AG04450 (cell line): ENCODE data around the gene C14orf39. TPM values are rescaled to one million over a fixed set of nuclear protein-coding genes. Genes with fewer than 3 reads are reported as not detected.

ENCODE experiments used
- CTCF ChIA-PET: fragments of 300-600, 350-600 bp; formaldehyde crosslinking; extraction: SDS; loops from one replicate; lab custom pipeline; 2022; ENCODE audit warnings: antibody characterized with exemption, inconsistent platforms; lab: Charles Lee
- POLR2A ChIA-PET: fragments of 350-600 bp; formaldehyde crosslinking; extraction: SDS; loops from one replicate; lab custom pipeline; 2021; ENCODE audit warnings: antibody characterized with exemption, inconsistent platforms; lab: Yijun Ruan, JAX
- DNase-seq: peaks from one replicate; pipeline ENCODE4 v3.0.0-alpha.2; 2011; ENCODE audit warnings: low read depth, low spot score
- H3K27ac ChIP-seq: one replicate; pipeline ENCODE4 v1.5.1; 2012; ENCODE audit warnings: low read depth, low read length, control low read depth
- H3K27me3 ChIP-seq: one replicate; pipeline ENCODE4 v1.6.0; 2012; ENCODE audit warnings: low read length; ENCODE audit not compliant: control insufficient read depth, insufficient read depth
- H3K4me3 ChIP-seq: 2 replicates; pipeline ENCODE4 v1.5.1; 2011; ENCODE audit warnings: mild to moderate bottlenecking, low read depth, low read length, control low read depth
- H3K9me3 ChIP-seq: 2 replicates; pipeline ENCODE4 v1.5.1; 2012; ENCODE audit warnings: low read length; ENCODE audit not compliant: control insufficient read depth, insufficient read depth
- CTCF ChIP-seq: IDR thresholded peaks from 2 replicates; pipeline ENCODE4 v1.5.1; 2011; ENCODE audit warnings: low read depth, low read length, control low read depth, inconsistent platforms
- polyA plus RNA-seq: library from polyadenylated mRNA; depleted of rRNA; stranded (reverse); fragments of >200 nt; gene quantifications from 2 replicates; pipeline ENCODE4 v1.2.3, GENCODE V29; 2011; rRNA removed

C14orf39 gene
- polyA plus RNA-seq, 1 experiment = 0.22 TPM

GRCh38 chr14:60396718-60397343 is 89.0 kb downstream of the C14orf39 start:
- Histone ChIP-seq H3K4me3 (no peak overlapping the region), H3K27ac (no peak overlapping the region), H3K9me3 (no peaks in the 10 kb centered on the region), H3K27me3 (no peaks in the 10 kb centered on the region)
- CTCF ChIA-PET = interaction anchor here (1.9 kb wide), 1 partner anchor 47 kb away, joined by 6 read pairs; no protein-coding TSS in a partner anchor
- no peak for TF ChIP-seq CTCF
- POLR2A ChIA-PET = no interaction called here
- no peak for DNase-seq

Other genes starting within 250 kb of the C14orf39 start
- 32.8 and 44.1 TPM in 2 replicates for gene PPM1A, start 236.8 kb downstream of the C14orf39 start, polyA plus RNA-seq
- gene SIX6, start 23.1 kb upstream of the C14orf39 start, polyA plus RNA-seq = not detected in 2 replicates
- gene SIX1, start 163.4 kb upstream of the C14orf39 start, polyA plus RNA-seq = 25.6 and 26.9 TPM in 2 replicates
- 17.7 and 21.8 TPM in 2 replicates for gene SIX4, start 238.3 kb upstream of the C14orf39 start, polyA plus RNA-seq
- 58.8 and 69.3 TPM in 2 replicates for gene MNAT1, start 248.7 kb upstream of the C14orf39 start, polyA plus RNA-seq